HG02943 (cell line): ENCODE results near the gene C1orf146.
"Not testable (repeated sequence)": the region's sequence is repeated elsewhere in the genome, so short reads cannot be mapped to it uniquely, and the experiment has no call there.

Experiments
- ATAC-seq: cut with Tn5 transposase; IDR thresholded peaks from one replicate; pipeline ENCODE4 v1.9.1; 2021; ENCODE audit warnings: mild to moderate bottlenecking, low read depth, moderate library complexity; ENCODE audit not compliant: unreplicated experiment

Gene C1orf146

GRCh38 chr1:92217721-92218120, at the start of gene C1orf146:
Gene C1orf146, plus strand, starts transcription at chr1:92217915. Its CDS starts 13,506 bp downstream, at chr1:92231421.
- ATAC-seq: no peak

- ATAC-seq: no peak
These were observed 49.1 kb upstream of the C1orf146 start for GRCh38 chr1:92168657-92169056.

- no peak for ATAC-seq
These were observed 48.3 kb upstream of the C1orf146 start for GRCh38 chr1:92169214-92170005.

- ATAC-seq: no peak
These were observed 33.1 kb upstream of the C1orf146 start for GRCh38 chr1:92184632-92185031.

GRCh38 chr1:92186081-92186480, 31.6 kb upstream of the C1orf146 start:
- no peak for ATAC-seq

GRCh38 chr1:92188436-92189255, 29.1 kb upstream of the C1orf146 start:
- ATAC-seq: no peak

GRCh38 chr1:92191726-92192125, 26.0 kb upstream of the C1orf146 start:
- no peak for ATAC-seq

GRCh38 chr1:92192246-92192645, 25.5 kb upstream of the C1orf146 start:
- no peak for ATAC-seq

GRCh38 chr1:92194511-92194910, 23.2 kb upstream of the C1orf146 start:
- no peak for ATAC-seq

GRCh38 chr1:92201973-92202372, 15.7 kb upstream of the C1orf146 start:
- ATAC-seq: no peak

GRCh38 chr1:92203105-92203504, 14.6 kb upstream of the C1orf146 start:
- no peak for ATAC-seq

GRCh38 chr1:92210701-92211100, 7.0 kb upstream of the C1orf146 start:
- ATAC-seq: no peak

- no peak for ATAC-seq
These were observed 6.5 kb upstream of the C1orf146 start for GRCh38 chr1:92211166-92211565.

GRCh38 chr1:92218559-92218958, 844 bp downstream of the C1orf146 start:
- ATAC-seq: no peak

GRCh38 chr1:92219028-92219427, 1.3 kb downstream of the C1orf146 start:
- no peak for ATAC-seq

GRCh38 chr1:92228401-92228800, 10.7 kb downstream of the C1orf146 start:
- ATAC-seq: no peak

- ATAC-seq: no peak
These were observed 13.0 kb downstream of the C1orf146 start for GRCh38 chr1:92230736-92231135.

- no peak for ATAC-seq
These were observed 22.3 kb downstream of the C1orf146 start for GRCh38 chr1:92240034-92240433.

- no peak for ATAC-seq
These were observed 26.7 kb downstream of the C1orf146 start for GRCh38 chr1:92244376-92244775.

- ATAC-seq: not testable (repeated sequence)
These were observed 37.0 kb downstream of the C1orf146 start for GRCh38 chr1:92254714-92255113.

GRCh38 chr1:92259350-92259749, 41.6 kb downstream of the C1orf146 start:
- no peak for ATAC-seq

GRCh38 chr1:92262516-92262915, 44.8 kb downstream of the C1orf146 start:
- ATAC-seq: no peak
